Stimulated activated CD8-positive, alpha-beta memory T cell treated with anti-CD3 and anti-CD28 coated beads, Interleukin-12 subunit alpha, Interleukin-12 subunit beta, amount 100 ng/mL, for 24 hours (primary cell): ENCODE data around the gene NDUFV3.
A peak's percentile ranks its signal among the peaks of the same experiment; 100 is the strongest.
"Not testable (repeated sequence)": the region's sequence is repeated elsewhere in the genome, so short reads cannot be mapped to it uniquely, and the experiment has no call there.

Experiments used
- DNase-seq: peaks from one replicate; pipeline ENCODE4 v3.0.0-alpha.2; 2020; ENCODE audit errors: extremely low read depth

The NDUFV3 gene

DNA sequence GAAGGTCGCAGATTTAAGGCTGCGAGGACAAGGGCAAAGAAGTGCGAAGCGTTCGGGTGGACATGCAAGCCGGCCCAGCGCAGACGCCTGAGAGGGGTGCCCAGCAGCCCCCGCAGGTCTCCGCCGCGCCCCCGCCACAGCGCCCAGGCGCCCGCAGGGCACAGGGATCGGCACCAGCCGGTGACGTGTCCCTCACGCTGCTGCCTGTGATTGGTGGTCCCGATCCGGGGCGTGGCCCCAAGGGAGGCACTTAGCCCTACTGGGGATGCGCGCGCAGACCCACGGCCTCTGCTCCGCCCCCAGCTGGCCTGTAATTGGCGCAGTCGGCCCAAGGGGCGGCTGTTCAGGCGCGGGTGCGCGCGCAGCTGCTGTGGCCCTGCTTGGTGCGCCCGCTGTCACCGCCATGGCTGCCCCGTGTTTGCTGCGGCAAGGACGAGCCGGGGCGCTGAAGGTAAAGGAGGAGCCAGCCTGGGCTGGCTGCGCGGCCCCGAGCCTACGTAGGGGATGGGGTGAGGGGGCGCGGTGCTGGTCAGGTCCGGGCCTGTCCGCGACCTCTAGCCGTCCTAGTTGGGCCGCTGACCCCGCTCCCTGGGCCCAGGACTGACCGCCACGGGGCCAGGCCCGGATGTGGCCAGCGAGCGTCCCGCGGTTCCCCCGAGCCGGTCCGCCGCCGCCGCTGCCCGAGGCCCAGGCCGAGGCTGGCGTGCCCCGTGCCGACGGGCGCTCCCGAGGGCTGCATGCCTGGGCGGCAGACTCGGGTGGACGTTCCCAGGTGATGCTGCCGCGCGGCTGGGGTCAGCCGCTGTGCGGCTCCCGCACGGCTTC is at the start of gene NDUFV3:
NDUFV3 (plus strand) TSS at position 379 of the 825 bp plus-strand sequence; CDS start at position 404, 25 bp downstream.
- DNase-seq = peak; percentile 100

DNA sequence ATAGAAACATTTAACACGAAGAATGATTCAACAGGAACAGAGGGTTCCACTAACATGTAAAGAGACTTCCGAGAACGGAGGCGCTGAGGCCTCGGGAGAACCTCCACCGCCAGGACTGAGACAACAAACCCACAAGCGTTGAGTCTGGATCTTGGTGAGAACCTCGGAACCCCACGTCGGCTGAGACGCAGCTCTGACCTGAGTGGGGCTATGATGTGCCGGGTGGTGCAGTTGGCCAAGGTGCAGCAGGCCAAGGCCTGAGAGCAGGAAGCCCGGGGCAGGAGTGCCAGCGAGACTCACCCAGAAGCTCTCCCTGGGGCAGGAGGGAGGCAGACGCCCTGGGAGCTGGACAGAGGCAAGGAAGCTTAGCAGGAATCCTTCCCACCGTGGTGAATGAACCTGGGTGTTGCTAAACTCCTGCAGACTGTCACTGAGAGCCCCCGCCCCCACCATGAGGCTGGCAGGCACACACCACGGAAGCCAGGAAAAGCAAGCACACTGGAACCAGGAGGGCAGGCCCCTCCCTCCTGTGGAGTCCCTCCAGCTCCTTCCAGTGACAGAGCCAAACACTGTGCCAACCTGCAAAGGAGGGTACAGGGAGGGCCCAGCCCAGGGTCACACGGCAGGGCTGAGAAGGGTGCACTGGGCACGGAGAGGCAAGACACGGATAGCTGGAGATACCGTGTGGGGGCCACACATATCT is 48.5 kb upstream of the NDUFV3 start:
- no peak for DNase-seq

GRCh38 chr21:42845296-42845965 is 47.7 kb upstream of the NDUFV3 start:
- DNase-seq = no peak

GRCh38 chr21:42846221-42846620 is 46.9 kb upstream of the NDUFV3 start:
- no peak for DNase-seq

DNA sequence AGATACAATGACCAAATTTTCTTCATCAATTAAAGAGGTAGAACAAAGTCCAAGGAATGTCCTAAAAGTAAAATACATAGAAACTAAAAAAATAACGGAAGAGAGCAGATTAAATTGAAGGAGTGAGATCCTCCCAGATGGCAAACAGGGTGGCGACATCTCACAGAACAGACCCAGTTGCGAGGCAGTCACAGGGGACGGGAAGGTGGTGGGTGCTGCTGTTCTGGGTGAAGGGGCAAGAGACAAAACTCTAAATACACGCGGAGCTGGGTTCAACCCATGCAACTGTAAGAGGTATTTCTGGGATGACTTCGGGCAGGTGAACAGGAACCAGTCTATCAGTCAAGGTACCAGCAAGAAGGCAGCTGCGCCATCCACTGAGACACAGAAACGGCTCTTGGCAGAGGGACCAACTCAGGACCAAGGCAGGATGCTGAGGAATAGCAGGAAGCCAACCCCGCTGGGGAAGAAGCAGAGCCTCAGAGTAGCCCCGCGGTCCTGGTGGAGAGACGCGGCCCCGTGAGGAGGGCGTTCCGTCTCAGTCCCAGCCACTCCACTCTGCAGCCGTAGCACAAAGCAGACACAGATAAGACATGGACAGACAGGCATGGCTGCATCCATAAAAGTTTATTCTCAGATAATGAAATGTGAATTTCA is 45.9 kb upstream of the NDUFV3 start:
- DNase-seq = no peak

DNA sequence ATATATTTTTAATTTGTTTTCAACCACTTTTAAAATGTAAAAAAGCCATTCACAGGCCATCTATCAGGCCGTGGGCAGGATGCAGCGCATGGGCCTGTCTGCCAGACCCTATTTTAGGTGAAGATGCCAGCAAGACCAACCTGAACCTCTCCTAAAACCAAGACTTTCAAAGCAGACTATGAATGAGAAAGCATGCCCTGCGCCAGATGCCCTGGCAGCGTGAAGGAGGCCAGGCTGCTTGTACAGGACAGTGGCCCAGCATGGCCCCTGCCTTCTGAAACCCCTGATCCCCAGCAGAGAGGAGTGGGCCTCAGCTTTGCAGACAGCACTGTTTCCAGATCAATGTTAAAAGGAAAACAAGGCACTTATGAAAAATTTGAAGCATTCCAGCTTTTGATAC is 45.4 kb upstream of the NDUFV3 start:
- no peak for DNase-seq

GRCh38 chr21:42848144-42848931 is 44.8 kb upstream of the NDUFV3 start:
- DNase-seq = not testable (repeated sequence)

DNA sequence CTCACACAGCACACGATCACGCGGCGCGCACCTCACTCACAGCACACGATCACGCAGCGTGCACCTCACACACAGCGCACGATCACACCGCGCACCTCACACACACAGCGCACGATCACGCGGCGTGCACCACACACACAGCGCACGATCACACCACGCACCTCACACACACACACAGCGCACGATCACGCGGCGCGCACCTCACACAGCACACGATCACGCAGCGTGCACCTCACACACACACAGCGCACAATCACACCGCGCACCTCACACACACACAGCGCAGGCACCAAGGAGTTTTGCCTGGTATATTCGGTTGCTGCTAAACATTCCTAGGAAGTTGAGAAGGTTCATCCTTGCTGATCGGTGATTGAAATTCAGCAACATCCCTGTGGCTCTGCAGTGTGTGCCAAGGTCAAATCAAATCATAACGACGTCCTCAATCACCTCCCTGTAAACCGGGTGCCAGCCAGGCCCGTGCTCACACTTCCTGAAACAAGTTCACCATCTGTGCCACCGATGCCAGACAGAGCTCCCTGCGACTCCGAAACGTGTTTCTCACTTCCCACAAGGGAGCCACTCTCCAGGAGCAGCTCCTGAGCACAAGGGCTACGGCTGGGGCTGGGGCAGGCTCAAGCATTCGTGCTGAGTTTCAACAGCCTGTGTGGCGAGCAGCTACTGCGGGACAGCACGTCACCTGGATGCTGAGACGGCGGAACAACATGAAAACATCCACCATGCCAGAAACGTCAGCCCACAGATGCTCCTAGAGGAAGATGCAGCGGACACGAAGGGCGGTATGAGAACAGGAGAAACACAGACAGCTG is 44.0 kb upstream of the NDUFV3 start:
- no peak for DNase-seq

DNA sequence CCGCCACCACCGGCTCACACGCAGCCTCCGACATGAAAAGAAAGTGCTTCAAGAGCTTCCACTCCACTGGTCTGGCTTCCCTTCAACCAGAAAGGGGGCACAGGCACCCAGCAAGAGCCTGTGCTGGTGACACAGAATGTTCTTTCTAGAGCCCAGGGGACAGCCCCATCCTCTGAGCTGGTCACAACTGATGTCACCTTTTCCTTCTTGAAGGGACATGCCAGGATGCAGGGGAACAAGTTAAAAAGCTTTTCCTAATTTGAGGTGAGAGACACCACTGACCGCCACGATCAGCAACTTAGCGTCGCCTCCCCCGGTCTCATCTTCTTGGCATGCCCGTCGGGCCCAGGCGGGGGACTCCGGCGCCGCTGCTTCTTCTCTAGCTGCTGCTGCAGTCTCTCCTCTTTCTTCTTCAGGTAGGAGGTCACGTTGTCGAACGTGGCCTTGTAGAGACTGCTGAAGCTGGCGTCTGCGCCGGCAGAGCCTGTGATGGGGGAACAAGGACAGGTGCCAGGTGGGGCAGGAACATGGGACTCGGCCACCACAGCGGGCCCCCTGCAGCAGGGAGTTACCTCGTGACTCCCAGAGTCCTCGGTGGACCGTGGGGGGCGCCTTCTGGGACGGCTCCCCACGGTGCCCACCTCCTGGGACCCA is 43.2 kb upstream of the NDUFV3 start:
- DNase-seq = no peak

GRCh38 chr21:42850463-42850862 is 42.6 kb upstream of the NDUFV3 start:
- DNase-seq = no peak

- no peak for DNase-seq
These were observed 42.2 kb upstream of the NDUFV3 start for GRCh38 chr21:42850866-42851391.

- no peak for DNase-seq
These were observed 41.1 kb upstream of the NDUFV3 start for GRCh38 chr21:42851812-42852665.

DNA sequence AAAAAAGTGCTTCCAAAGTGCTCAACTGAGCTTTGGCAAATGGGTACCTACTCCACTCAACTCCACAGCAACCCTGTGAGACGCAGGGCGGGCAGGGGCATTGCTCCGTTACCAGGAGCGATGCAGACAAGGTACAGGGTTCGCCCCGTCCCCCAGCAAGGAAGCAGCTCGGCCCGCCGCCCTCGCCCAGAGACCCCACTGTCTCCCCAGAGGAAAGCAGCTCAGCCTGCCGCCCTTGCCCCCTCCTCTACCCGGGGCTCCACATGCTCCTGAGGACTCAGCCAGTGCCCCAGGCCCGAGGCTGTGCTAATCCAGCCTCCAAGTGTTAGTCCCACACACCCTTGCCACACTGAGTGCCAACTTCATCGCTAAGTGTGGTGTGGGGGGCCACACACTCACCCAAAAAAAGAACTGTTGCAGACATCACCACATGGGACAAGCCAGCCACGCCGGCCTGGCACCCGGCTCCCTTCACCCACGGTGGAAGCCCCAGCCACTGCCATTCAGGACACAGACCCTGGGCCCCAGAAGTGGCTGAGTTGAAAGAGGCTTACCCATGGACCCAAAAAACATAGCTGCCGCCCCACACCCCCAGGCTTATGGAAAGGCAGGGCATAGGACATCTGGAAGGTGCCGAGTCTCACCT is 40.1 kb upstream of the NDUFV3 start:
- no peak for DNase-seq

- no peak for DNase-seq
These were observed 39.5 kb upstream of the NDUFV3 start for GRCh38 chr21:42853621-42854020.

DNA sequence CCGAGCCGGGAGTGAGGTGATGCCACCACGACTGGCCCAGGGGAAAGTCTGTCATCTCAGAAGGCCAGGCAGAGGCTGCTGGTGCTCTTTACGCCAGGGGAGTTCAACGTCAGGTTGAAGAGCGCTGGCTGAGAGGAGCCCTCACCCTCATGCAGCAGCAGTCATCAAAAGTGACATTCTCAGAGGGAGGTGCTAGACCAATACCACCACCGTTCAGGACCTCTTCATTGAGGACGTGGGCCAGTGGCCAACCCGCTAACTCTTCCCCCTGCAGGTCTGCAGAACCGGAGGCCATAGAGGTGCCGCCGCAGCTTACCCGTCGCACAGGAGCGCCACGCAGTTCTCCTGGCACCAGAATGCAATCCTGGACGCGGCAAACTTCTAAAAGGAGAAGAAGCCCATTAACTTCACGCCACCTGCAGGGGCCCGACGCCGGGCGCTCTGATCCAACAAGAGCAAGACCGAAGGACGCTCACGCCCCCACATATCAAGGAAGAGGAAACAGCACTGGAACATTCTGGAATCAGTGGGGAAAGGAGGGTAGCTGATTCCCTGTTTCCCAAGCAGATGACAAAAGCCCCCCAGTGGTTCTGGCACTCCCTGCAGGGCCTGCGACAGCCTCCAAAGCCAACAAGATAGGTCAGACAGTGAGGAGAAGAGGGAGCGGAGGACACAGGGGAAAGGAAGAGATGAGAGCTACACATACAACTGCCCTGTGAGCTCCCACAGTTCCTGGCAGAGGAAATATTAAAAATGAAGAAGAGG is 38.7 kb upstream of the NDUFV3 start:
- DNase-seq = no peak

DNA sequence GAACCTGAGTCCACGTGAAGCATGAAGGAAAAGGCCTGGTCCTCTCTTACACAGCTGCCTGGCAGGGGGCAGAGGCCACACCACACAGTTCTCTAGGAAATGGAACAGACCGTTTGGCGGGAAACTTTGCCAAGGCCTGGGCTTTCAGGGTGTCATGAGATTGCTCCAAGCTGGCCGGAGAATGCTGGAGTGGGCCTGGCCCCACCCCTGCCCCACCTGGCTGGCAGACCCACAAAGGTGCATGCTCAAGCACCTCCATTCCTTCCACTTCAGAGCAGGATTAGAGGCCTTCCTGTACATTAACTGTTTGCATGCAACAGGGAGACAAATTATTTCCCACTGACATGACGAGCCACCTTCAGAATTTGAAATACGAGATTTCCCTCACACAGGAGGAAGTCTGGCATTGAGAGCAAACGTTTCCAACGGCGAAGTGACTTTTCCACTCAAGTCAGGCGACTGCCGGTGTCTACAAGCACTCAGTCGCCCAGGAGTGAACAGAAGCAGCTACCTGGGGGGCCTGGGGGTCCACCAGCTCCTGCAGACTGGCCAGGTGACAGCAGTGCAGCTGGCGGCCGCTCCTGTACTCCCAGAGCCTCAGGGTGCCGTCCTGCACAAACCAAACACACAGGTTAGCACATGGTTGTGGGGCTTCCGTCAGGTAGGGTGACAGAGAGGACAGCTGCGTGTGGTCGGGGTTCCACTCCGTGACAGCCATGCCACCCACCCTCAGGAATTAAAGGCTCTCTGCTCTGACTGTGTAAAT is 37.8 kb upstream of the NDUFV3 start:
- no peak for DNase-seq

DNA sequence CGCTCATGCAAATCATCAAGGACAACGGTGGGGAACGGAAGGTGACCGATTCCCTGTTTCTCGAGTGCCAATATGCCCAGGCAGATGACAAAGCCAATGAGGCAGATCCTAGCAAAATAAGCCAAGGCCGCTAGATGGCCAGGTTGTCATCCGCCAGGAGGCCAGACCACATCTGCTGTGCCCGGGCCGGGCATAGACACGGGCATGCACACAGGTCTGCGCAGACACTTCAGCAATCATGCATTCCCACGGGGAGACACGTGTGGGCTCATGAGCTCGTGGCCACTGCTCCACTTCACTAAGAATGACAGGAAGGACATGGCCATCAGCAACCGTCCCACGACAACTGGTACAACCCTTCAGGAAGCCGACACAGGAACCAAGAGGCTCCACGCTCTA is 37.2 kb upstream of the NDUFV3 start:
- DNase-seq = no peak
